Neuronal stem cell (in vitro differentiated cells): ENCODE results near the gene MYADML2.
A peak's percentile ranks its signal among the peaks of the same experiment; 100 is the strongest.

Experiments
- DNase-seq: peaks from one replicate; pipeline ENCODE4 v3.0.0-alpha.2; 2013; ENCODE audit warnings: low spot score
- H2AFZ ChIP-seq: one replicate; pipeline ENCODE4 v1.6.1; 2013; ENCODE audit warnings: mild to moderate bottlenecking, low read length, inconsistent platforms
- H2AK5ac ChIP-seq: 2 replicates; pipeline ENCODE4 v1.6.1; 2013; ENCODE audit warnings: low read depth, mild to moderate bottlenecking, inconsistent platforms, low read length, moderate library complexity, mixed read lengths
- H2BK120ac ChIP-seq: 2 replicates; pipeline ENCODE4 v1.6.1; 2013; ENCODE audit warnings: low read depth, mild to moderate bottlenecking, inconsistent platforms, low read length, moderate library complexity, mixed read lengths
- H2BK12ac ChIP-seq: one replicate; pipeline ENCODE4 v1.6.1; 2013; ENCODE audit warnings: low read length, inconsistent platforms
- H2BK15ac ChIP-seq: 2 replicates; pipeline ENCODE4 v1.6.1; 2013; ENCODE audit warnings: mild to moderate bottlenecking, low read length, inconsistent platforms, mixed read lengths
- H2BK5ac ChIP-seq: one replicate; pipeline ENCODE4 v1.6.1; 2013; ENCODE audit warnings: inconsistent platforms, mild to moderate bottlenecking, low read length, moderate library complexity
- H3K14ac ChIP-seq: one replicate; pipeline ENCODE4 v1.6.1; 2013; ENCODE audit warnings: low read length, inconsistent platforms
- H3K18ac ChIP-seq: 2 replicates; pipeline ENCODE4 v1.6.1; 2013; ENCODE audit warnings: low read length, inconsistent platforms
- H3K23ac ChIP-seq: 2 replicates; pipeline ENCODE4 v1.6.1; 2013; ENCODE audit warnings: low read depth, mild to moderate bottlenecking, mixed read lengths, low read length, inconsistent platforms; ENCODE audit not compliant: poor library complexity
- H3K27ac ChIP-seq: replicated peaks from 3 replicates; pipeline ENCODE4 v1.5.1; 2013; ENCODE audit warnings: low read length, inconsistent platforms
- H3K27me3 ChIP-seq, 3 experiments: 2 replicates each; pipeline ENCODE4 v1.6.1; 2013; ENCODE audit warnings: low read length in 3 of 3, mild to moderate bottlenecking in 2 of 3, inconsistent platforms in 1 of 3, low read depth in 1 of 3, mixed read lengths in 1 of 3, moderate library complexity in 1 of 3; ENCODE audit not compliant: control insufficient read depth in 3 of 3, insufficient read depth in 3 of 3
- H3K36me3 ChIP-seq, 2 donors: replicated peaks in 1 of 2; 2 replicates each; pipeline ENCODE4 v1.6.1; 2013; ENCODE audit warnings: low read length in 2 of 2; ENCODE audit not compliant: control insufficient read depth in 2 of 2, insufficient read depth in 2 of 2
- H3K4ac ChIP-seq: 2 replicates; pipeline ENCODE4 v1.6.1; 2013; ENCODE audit warnings: inconsistent platforms, mild to moderate bottlenecking, low read length, moderate library complexity
- H3K4me1 ChIP-seq, 2 donors: 1 replicate in 1 of 2; 2 replicates in 1 of 2; pipeline ENCODE4 v1.6.1; 2013; ENCODE audit warnings: low read length in 2 of 2, low read depth in 1 of 2; ENCODE audit not compliant: control insufficient read depth in 2 of 2, insufficient read depth in 1 of 2
- H3K4me2 ChIP-seq: one replicate; pipeline ENCODE4 v1.6.1; 2013; ENCODE audit warnings: mild to moderate bottlenecking, low read length, inconsistent platforms; ENCODE audit not compliant: insufficient read depth, poor library complexity, severe bottlenecking
- H3K4me3 ChIP-seq, 2 donors: 2 replicates each; pipeline ENCODE4 v1.5.1; 2013; ENCODE audit warnings: low read length in 2 of 2, mild to moderate bottlenecking in 2 of 2, inconsistent platforms in 1 of 2, moderate library complexity in 1 of 2
- H3K79me1 ChIP-seq: one replicate; pipeline ENCODE4 v1.6.1; 2013; ENCODE audit warnings: low read depth, mild to moderate bottlenecking, inconsistent platforms, low read length, moderate library complexity
- H3K9ac ChIP-seq: one replicate; pipeline ENCODE4 v1.6.1; 2013; ENCODE audit warnings: mild to moderate bottlenecking, low read depth, low read length, inconsistent platforms; ENCODE audit not compliant: poor library complexity
- H3K9me3 ChIP-seq, 2 donors: replicated peaks in 1 of 2; 2 replicates each; pipeline versions ENCODE3 to v1.6.1; 2013; ENCODE audit warnings: low read length in 2 of 2, mild to moderate bottlenecking in 2 of 2, inconsistent platforms in 1 of 2, low read depth in 1 of 2, mixed read lengths in 1 of 2, moderate library complexity in 1 of 2; ENCODE audit not compliant: control insufficient read depth in 2 of 2, insufficient read depth in 1 of 2
- H4K8ac ChIP-seq: one replicate; pipeline ENCODE4 v1.6.1; 2013; ENCODE audit warnings: low read depth, mild to moderate bottlenecking, inconsistent platforms, low read length, moderate library complexity
- H4K91ac ChIP-seq: one replicate; pipeline ENCODE4 v1.6.1; 2013; ENCODE audit warnings: low read length, low read depth, mild to moderate bottlenecking, inconsistent platforms; ENCODE audit not compliant: poor library complexity
- WGBS, 2 donors: extraction: QIAGEN DNeasy Blood & Tissue Kit; methylation state at CpG; one replicate each; pipeline ENCODE4 v1.1.7; 2013; ENCODE audit warnings: missing lambda C conversion rate in 2 of 2, mixed read lengths in 1 of 2; ENCODE audit not compliant: insufficient read length in 2 of 2, insufficient replicate concordance in 1 of 2; ENCODE audit errors: extremely low coverage in 2 of 2; 5-methylcytosine and 5-hydroxymethylcytosine counted together

Gene MYADML2

DNA sequence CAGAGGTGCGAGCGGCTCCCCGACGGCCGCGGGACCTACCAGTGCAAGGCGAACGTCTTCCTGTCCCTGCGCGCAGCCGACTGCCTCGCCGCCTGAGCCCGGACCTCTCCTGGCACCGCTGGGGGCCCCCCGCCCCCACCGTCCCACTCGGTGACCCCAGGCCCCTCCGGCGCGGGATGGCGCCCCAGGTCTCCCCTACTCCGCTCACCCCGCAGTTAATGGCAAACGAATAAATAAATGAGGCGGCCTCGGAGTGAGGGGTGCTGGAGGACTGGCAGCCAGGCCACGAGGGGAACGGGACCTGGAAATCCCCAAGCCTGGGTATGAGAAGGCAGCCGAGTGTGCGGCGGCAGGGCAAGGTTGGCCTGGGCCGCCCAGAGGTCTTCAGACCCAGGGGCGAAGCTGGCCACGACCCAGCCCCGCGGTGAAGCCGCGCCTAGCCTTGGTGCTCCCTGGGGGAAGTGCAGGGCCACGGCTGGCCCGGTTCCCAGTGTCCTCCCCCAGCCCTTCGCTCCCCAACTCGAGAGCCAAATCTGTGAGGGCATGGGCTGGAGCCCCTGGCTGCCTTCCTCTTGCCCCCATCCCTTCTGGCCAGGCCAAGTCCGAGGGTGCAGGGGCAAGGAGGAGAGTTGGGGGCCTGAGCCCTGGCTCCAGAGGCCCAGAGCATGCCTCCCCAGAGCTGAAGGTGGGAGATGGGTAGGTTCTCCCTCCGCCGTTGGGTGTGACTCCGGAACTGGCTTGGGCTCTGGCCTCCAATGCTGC, 44.2 kb downstream of the MYADML2 start:
- peak overlapping the region; percentile 73 for H3K4me2 ChIP-seq
- peak overlapping the region; percentile 39 for H2BK5ac ChIP-seq
- no peak overlapping the region for H3K4me3 ChIP-seq
- H4K8ac ChIP-seq = peak overlapping the region; percentile 65
- peak overlapping the region; percentile 84 for H3K14ac ChIP-seq
- H2AFZ ChIP-seq = no peak overlapping the region
- H3K27ac ChIP-seq = no peak overlapping the region
- H3K27me3 ChIP-seq = peaks cover 0 to 25% (median 4%) of the 10 kb centered on the region in 3 experiments
- no peak overlapping the region for H2BK15ac ChIP-seq
- H2BK12ac ChIP-seq = peak overlapping the region; percentile 6
- peaks cover 0 to 5% of the 10 kb centered on the region in 2 donors for H3K4me1 ChIP-seq
- H3K36me3 ChIP-seq = peaks cover 35 to 81% of the 10 kb centered on the region in 2 donors
- H3K18ac ChIP-seq = peak overlapping the region; percentile 76
- H2AK5ac ChIP-seq = peak overlapping the region; percentile 81
- no peak for DNase-seq
- peak overlapping the region; percentile 76 for H2BK120ac ChIP-seq
- no peaks in the 10 kb centered on the region for H3K9me3 ChIP-seq
- H4K91ac ChIP-seq = no peak overlapping the region
- WGBS, 2 donors = no CpG with 5 or more reads among the region's 47 CpGs
- peak overlapping the region; percentile 96 for H3K23ac ChIP-seq
- peak overlapping the region; percentile 70 for H3K9ac ChIP-seq
- no peak overlapping the region for H3K4ac ChIP-seq
- H3K79me1 ChIP-seq = peaks cover 8% of the 10 kb centered on the region

DNA sequence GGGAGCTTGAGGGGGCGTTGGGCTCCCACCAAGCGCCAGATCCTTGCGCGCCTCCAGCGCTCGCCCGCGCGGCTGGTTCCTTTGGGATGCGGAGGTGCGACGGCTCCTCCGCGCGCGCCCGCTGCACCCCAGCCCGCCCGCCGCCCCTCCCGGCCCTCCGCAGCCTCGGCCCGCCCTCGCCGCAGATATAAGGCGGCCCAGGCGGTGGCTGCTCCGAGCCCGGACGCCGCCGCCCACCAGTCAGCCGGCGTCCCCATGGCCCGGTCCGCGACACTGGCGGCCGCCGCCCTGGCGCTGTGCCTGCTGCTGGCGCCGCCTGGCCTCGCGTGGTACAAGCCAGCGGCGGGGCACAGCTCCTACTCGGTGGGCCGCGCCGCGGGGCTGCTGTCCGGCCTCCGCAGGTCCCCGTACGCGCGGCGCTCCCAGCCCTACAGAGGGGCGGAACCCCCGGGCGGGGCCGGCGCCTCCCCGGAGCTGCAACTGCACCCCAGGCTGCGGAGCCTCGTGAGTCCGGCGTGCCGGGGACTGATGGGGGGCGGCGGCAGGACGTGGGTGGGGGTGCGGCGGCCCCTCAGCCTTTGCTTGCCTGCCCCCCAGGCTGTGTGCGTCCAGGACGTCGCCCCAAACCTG, 44.9 kb downstream of the MYADML2 start, which contains the start of gene NPB:
TSS of gene NPB (plus strand) at position 216 of the 630 bp plus-strand sequence. CDS start at position 256, 40 bp downstream.
- H3K4me2 ChIP-seq = peak within 1 kb of the TSS; percentile 73
- H3K9me3 ChIP-seq = no peaks in the 10 kb centered on the region
- peak within 1 kb of the TSS; percentile 85 for H3K18ac ChIP-seq
- peak within 1 kb of the TSS; percentile 23 for H3K4ac ChIP-seq
- peaks cover 33 to 81% of the 10 kb centered on the region in 2 donors for H3K36me3 ChIP-seq
- H4K8ac ChIP-seq = peak within 1 kb of the TSS; percentile 65
- H3K27ac ChIP-seq = no peak within 1 kb of the TSS
- H2BK12ac ChIP-seq = peak within 1 kb of the TSS; percentile 46
- H3K79me1 ChIP-seq = peaks cover 5% of the 10 kb centered on the region
- no CpG with 5 or more reads among the region's 79 CpGs for WGBS, 2 donors
- DNase-seq = no peak
- peak within 1 kb of the TSS; percentile 84 for H3K14ac ChIP-seq
- H2AK5ac ChIP-seq = peak within 1 kb of the TSS; percentile 81
- H2AFZ ChIP-seq = no peak within 1 kb of the TSS
- no peak within 1 kb of the TSS for H4K91ac ChIP-seq
- peak within 1 kb of the TSS; percentile 88 for H3K9ac ChIP-seq
- H2BK15ac ChIP-seq = peak within 1 kb of the TSS; percentile 49
- H3K23ac ChIP-seq = peak within 1 kb of the TSS; percentile 96
- peak within 1 kb of the TSS in 1 of 2 donors; percentile 74 for H3K4me3 ChIP-seq
- H2BK5ac ChIP-seq = peak within 1 kb of the TSS; percentile 39
- peaks cover 0 to 25% (median 4%) of the 10 kb centered on the region in 3 experiments for H3K27me3 ChIP-seq
- peaks cover 0 to 5% of the 10 kb centered on the region in 2 donors for H3K4me1 ChIP-seq
- peak within 1 kb of the TSS; percentile 76 for H2BK120ac ChIP-seq

DNA sequence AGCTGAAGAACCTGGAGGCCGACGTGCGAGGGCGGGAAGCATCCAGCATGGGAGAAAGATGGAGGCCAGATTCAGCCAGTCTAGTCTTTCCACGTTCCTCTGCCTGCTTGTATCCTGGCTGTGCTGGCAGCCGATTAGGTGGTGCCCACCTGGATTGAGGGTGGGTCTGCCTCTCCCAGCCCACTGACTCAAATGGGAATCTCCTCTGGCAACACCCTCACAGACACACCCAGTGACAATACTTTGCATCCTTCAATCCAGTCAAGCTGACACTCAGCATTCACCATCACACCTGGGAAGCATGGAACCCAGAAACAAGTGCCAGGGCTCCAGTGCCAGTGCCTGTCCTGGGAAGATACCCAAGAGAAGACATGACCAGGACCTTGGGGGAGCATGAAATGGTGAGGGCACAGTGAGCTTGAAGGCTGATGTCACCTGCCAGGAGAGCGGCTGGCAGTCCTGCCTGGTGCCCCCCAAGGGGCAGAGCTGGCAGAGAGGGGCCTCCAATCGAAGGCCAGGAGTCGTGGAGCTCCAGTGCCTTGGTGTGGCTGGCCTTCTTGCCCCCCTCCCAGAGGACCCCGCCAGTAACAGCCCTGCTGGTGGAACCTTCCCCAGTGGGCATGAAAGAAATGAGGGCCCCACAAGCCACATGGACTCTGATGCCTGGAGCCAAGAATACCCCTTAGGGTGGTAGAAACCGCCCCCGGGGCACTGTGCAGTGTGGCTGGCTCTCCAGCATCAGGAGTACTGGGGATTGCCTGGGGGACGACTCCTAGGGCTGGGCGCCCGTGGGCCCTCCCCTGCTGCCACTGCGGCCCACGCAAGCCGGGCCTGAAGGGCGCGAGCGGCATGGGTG, 45.6 kb downstream of the MYADML2 start:
- peak overlapping the region; percentile 88 for H3K9ac ChIP-seq
- peaks cover 33 to 82% of the 10 kb centered on the region in 2 donors for H3K36me3 ChIP-seq
- H4K91ac ChIP-seq = no peak overlapping the region
- H3K27me3 ChIP-seq = peaks cover 0 to 25% (median 4%) of the 10 kb centered on the region in 3 experiments
- peak overlapping the region; percentile 6 for H2AK5ac ChIP-seq
- H3K4me3 ChIP-seq = peak overlapping the region in 1 of 2 donors; percentile 51
- H3K23ac ChIP-seq = peak overlapping the region; percentile 85
- DNase-seq = no peak
- peak overlapping the region; percentile 73 for H3K4me2 ChIP-seq
- peak overlapping the region; percentile 71 for H3K14ac ChIP-seq
- peaks cover 0 to 5% of the 10 kb centered on the region in 2 donors for H3K4me1 ChIP-seq
- no CpG with 5 or more reads among the region's 21 CpGs for WGBS, 2 donors
- peak overlapping the region; percentile 49 for H2BK15ac ChIP-seq
- no peak overlapping the region for H4K8ac ChIP-seq
- H3K9me3 ChIP-seq = no peaks in the 10 kb centered on the region
- H2BK12ac ChIP-seq = peak overlapping the region; percentile 46
- H3K79me1 ChIP-seq = peaks cover 5% of the 10 kb centered on the region
- H3K4ac ChIP-seq = peak overlapping the region; percentile 23
- H3K27ac ChIP-seq = no peak overlapping the region
- H2BK5ac ChIP-seq = no peak overlapping the region
- no peak overlapping the region for H2AFZ ChIP-seq
- H3K18ac ChIP-seq = peak overlapping the region; percentile 85
- H2BK120ac ChIP-seq = peak overlapping the region; percentile 36
